ENCODE data around the gene NF1.

NF1 gene

DNA sequence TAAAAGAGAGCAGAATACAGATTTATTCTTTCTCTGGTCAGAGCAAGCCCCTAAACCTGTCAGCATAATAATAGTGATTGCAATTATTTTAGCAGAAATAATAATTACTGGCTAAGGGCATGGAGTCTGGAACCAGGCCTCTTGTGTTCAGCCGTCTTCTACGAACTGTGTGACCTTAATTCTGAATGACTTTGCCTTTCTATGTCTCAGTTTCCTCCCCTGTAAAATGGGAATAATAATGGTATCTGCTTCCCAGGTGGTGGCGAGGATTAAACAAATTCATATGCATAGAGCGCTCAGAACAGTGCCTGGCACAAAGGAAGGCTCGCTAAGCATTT is 330.1 kb downstream of the NF1 start:
- no peak for DNase-seq

DNA sequence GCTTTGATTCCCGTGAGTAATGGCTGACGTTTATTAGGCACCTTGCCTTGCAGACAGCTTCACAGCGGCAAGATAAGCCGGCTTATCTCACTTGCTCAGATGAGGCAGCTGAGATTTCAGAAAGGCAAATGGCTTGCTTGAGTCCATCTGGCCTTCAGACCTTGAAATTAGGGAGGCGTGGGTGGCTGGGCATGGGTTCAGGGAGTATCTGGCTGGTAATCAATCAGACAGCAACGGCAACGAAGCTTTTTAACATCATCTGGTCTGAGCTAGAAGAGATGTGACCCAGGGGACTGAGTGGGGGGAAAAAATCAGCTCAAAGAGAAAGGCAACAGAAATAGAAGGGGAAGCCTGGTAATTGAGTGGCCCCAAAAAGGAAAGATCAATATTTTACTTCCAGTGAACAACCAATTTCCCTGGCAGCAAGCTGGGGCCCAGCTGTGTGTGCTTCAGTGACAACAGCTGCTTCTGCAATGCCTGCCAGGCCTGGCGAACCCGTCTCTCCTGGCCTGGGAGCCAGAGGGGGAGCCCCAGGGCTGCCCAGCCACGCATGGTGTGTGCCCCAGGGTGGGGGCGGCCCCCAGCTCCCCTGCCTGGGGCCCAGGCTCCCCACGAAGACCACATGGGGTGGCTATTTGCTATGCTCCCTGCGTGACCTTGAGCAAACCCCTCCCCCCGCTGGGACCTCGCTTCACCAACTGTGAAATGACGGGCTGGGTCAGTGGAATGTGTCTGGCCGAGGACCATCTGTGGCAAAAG is 330.7 kb downstream of the NF1 start:
- DNase-seq: peak in 22 of 56 donors; percentile 8 to 74 (median 35)

Data from amygdala (tissue), 56 donors.